Right renal cortex interstitium (tissue), 3 donors: ENCODE measurements around the gene GOLGA6L24. TPM values are rescaled to one million over a fixed set of nuclear protein-coding genes. Genes with fewer than 3 reads are reported as not detected.
"Not testable (repeated sequence)": the region's sequence is repeated elsewhere in the genome, so short reads cannot be mapped to it uniquely, and the experiment has no call there.

Source experiments
- DNase-seq, 3 donors: peaks; one replicate each; pipeline ENCODE4 v3.0.0-alpha.2; 2013; ENCODE audit warnings: low read depth in 3 of 3, low spot score in 2 of 3
- polyA plus RNA-seq, 3 donors: library from polyadenylated mRNA; unstranded; fragments of 120-200 nt; gene quantifications; one replicate each; pipeline ENCODE4 v1.2.1, GENCODE V29; 2013; ENCODE audit not compliant: insufficient read length in 3 of 3

Gene GOLGA6L24, protein sequence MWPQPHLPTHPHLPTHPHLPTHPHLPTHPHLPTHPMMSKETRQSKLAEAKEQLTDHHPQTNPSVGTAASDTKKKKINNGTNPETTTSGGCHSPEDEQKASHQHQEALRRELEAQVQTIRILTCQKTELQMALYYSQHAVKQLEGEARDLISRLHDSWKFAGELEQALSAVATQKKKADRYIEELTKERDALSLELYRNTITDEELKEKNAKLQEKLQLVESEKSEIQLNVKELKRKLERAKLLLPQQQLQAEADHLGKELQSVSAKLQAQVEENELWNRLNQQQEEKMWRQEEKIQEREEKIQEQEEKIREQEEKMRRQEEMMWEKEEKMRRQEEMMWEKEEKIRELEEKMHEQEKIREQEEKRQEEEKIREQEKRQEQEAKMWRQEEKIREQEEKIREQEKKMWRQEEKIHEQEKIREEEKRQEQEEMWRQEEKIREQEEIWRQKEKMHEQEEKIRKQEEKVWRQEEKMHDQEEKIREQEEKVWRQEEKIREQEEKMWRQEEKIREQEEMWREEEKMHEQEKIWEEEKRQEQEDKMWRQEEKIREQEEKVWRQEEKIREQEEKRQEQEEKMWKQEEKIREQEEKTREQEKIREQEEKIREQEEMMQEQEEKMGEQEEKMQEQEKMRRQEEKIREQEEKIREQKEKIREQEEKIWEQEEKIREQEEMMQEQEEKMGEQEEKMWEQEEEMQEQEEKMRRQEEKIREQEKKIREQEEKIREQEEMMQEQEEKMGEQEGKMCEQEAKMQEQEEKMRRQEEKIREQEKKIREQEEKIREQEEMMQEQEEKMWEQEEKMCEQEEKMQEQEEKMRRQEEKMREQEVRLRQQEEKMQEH
- polyA plus RNA-seq, result not detected

GRCh38 chr15:28357984-28358383 is at the start of gene GOLGA6L24:
Gene GOLGA6L24 (minus strand): TSS chr15:28358084. CDS start chr15:28358023, 61 bp downstream.
- DNase-seq, result not testable (repeated sequence)

- not testable (repeated sequence) for DNase-seq
These were observed 45.0 kb upstream of the GOLGA6L24 start for GRCh38 chr15:28402774-28403435.

GRCh38 chr15:28396022-28396421 is 38.1 kb upstream of the GOLGA6L24 start:
- not testable (repeated sequence) for DNase-seq

GRCh38 chr15:28380053-28380452 is 22.2 kb upstream of the GOLGA6L24 start:
- not testable (repeated sequence) for DNase-seq

GRCh38 chr15:28378364-28378763 is 20.5 kb upstream of the GOLGA6L24 start, which contains the start of gene GOLGA8F:
Gene GOLGA8F (plus strand): TSS chr15:28378664. CDS start chr15:28378762, 98 bp downstream.
- DNase-seq, result not testable (repeated sequence)

DNA sequence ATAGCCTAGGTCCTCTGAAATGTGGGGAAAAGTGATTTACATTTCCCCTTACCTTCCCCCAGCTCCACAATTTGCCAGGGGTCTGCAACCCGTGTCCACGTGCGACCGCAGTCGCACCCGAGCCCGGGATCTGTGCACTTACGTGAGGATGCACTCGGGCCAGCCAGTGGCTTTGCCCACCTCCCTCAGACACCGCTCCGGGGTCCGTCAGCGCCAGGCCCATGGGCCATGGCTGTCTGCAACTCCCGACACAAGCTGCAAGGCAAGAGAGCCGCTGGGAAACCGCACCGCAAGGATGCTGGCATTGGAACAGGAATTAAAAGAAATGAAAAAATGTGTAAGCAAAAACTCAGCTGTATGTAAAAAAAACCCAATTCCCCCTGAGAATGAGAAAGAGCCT is 7.6 kb upstream of the GOLGA6L24 start:
- not testable (repeated sequence) for DNase-seq

- DNase-seq, result not testable (repeated sequence)
These were observed 35.7 kb downstream of the GOLGA6L24 start, which contains the start of gene HERC2 for GRCh38 chr15:28322129-28322588. Gene HERC2 (minus strand): TSS chr15:28322179. CDS start chr15:28321433, 746 bp downstream.

DNA sequence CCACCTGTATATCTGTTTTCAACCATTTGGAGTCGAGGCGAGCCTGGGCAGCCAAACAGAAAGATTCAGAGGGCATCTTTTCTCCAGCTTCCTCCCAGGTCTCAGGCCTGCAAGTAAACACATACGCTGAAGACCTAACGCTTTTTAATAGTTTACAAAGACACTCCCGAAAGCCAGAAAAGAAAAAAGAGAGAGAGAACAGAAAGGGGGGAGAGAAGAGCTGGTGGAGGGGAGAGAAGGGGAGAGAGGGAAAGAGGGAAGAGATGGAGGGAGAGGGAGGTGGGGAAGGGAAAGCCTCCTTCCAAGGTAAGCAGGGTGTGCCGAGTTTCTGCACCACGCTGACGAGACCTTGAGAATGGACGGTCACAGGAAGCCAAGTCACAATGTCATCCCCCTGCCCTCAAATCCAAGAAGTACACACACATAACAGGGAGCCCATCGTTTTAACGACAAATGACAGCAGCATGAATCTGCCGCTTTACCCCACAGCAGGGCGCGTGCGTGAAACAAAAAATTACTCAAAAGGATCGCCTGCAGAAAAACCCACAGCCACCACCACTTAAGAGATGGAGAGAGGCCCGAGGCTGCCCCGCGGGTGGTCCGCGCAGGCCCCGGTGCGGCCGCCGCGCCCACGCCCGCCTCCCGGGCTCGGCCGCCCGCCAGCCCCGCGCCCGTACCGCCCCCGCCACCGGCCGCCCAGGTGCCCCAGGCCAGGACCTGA is 36.4 kb downstream of the GOLGA6L24 start:
- not testable (repeated sequence) for DNase-seq

- DNase-seq, result not testable (repeated sequence)
These were observed 38.2 kb downstream of the GOLGA6L24 start for GRCh38 chr15:28319725-28320124.

DNA sequence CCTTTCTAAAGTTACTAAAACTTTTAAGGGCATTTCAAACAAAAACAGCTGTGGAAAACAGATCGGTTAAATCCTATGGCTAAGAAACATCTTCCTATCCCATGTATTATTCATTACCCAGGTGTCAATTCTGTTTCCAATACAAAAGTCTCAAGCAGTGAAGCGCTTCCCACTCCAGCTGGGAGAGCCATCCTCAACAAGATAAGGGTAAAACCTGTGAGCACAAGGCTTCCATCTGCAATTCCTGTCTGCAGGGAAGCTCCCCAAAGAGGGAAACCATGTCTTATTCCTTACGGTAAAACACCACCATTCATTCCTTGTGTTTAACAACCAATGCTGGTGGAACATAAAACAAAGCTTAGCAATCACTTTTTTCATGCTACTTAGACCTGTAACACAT is 39.1 kb downstream of the GOLGA6L24 start:
- DNase-seq, result not testable (repeated sequence)

DNA sequence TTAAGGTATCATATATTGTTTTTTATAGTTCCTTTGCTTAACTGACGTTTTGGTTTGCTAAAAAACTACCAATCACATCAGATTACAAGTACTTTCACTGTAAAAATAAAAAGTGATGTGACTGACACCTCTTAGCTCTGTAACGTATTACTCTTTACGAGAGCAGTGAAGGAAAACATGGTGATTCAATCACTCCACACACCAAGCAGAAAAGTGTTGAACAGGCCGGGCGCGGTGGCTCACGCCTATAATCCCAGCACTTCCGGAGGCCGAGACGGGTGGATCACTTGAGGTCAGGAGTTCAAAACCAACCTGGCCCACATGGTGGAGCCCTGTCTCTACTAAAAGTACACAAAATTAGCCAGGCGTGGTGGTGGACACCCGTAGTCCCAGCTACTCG is 39.8 kb downstream of the GOLGA6L24 start:
- DNase-seq, result not testable (repeated sequence)

DNA sequence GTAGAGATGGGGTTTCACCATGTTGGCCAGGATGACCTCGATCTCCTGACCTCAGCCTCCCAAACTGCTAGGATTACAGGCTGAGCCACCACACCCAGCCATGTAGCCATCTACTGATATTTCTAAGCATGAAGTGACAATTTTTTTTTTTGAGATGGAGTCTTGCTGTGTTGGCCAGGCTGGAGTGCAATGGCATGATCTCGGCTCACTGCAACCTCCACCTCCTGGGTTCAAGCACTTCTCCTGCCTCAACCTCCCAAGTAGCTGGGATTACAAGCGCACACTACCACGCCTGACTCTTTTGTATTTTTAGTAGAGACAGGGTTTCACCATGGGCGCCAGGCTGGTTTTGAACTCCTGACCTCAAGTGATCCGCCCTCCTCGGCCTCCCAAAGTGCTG is 40.9 kb downstream of the GOLGA6L24 start:
- not testable (repeated sequence) for DNase-seq

GRCh38 chr15:28310454-28310853 is 47.4 kb downstream of the GOLGA6L24 start:
- DNase-seq, result not testable (repeated sequence)

DNA sequence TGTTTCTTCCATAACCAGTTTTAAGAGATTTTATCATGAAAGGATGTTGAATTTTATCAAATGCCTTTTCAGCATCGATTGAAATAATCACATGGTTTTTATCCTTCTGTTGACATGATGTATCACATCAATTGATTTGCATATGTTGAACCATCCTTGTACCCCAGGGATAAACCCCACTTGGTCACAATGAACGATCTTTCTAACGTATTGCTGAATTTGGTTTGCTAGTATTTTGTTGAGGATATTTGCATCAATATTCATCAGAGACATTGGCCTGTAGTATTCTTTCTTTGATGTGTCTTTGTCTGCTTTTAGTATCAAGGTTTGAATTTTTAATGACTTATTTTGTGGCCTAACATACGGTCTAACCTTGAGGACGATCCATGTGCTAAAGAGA is 49.2 kb downstream of the GOLGA6L24 start:
- DNase-seq, result not testable (repeated sequence)

Other genes with a start within 250 kb of the GOLGA6L24 start
- gene HERC2, start 35.9 kb downstream of the GOLGA6L24 start, polyA plus RNA-seq, result 10 to 100 TPM; 42.2 to 47.2 (median 46.8) TPM
- gene GOLGA8F, start 20.6 kb upstream of the GOLGA6L24 start, polyA plus RNA-seq, result not detected
- gene GOLGA8G, start 174.9 kb upstream of the GOLGA6L24 start, polyA plus RNA-seq, result under 1 TPM in 2 of 3 donors, not detected in 1; 0.03 to 0.12 TPM
- not detected for gene GOLGA6L25, start 195.5 kb upstream of the GOLGA6L24 start, polyA plus RNA-seq